Neutrophil (primary cell): Measurements from ENCODE around the gene SLC15A2.

Source experiments
- H3K27ac ChIP-seq: fragments of 200-600 bp; sonication (generic); 2 replicates; pipeline ENCODE4 v1.5.1; 2016; ENCODE audit warnings: mild to moderate bottlenecking, moderate library complexity
- H3K27me3 ChIP-seq: fragments of 200-600 bp; sonication (generic); 2 replicates; pipeline ENCODE4 v1.6.0; 2016; ENCODE audit warnings: mild to moderate bottlenecking
- H3K36me3 ChIP-seq: fragments of 200-600 bp; sonication (generic); 2 replicates; pipeline ENCODE4 v1.5.1; 2017
- H3K4me1 ChIP-seq, 2 experiments: fragments of 200-600 bp in 1 of 2; sonication (generic) in 1 of 2; 1 replicate in 1 of 2; 2 replicates in 1 of 2; pipeline versions ENCODE4 v1.5.1 to v1.6.1; 2013 to 2016; ENCODE audit warnings: low read depth in 1 of 2, low read length in 1 of 2, mild to moderate bottlenecking in 1 of 2, moderate library complexity in 1 of 2; ENCODE audit not compliant: control insufficient read depth in 1 of 2, insufficient read depth in 1 of 2
- H3K4me3 ChIP-seq, 2 experiments: fragments of 200-600 bp in 1 of 2; sonication (generic) in 1 of 2; 1 replicate in 1 of 2; 2 replicates in 1 of 2; pipeline ENCODE4 v1.5.1; 2013 to 2016; ENCODE audit warnings: low read depth in 1 of 2, low read length in 1 of 2, mild to moderate bottlenecking in 1 of 2, moderate library complexity in 1 of 2
- H3K9me3 ChIP-seq: fragments of 200-600 bp; sonication (generic); 2 replicates; pipeline ENCODE4 v1.5.1; 2016
- CTCF ChIP-seq: fragments of 200-600 bp; sonication (generic); IDR thresholded peaks from 2 replicates; pipeline ENCODE4 v1.5.1; 2016; ENCODE audit warnings: antibody characterized with exemption

The SLC15A2 gene

GRCh38 chr3:121913305-121913990 lies 19.2 kb downstream of the SLC15A2 start:
- Histone ChIP-seq H3K9me3 (no peaks in the 10 kb centered on the region), H3K4me3 (no peak overlapping the region), H3K27me3 (no peaks in the 10 kb centered on the region), H3K27ac (no peak overlapping the region), H3K36me3 (peaks cover 55% of the 10 kb centered on the region), H3K4me1 (no peaks in the 10 kb centered on the region)
- no peak for TF ChIP-seq CTCF

GRCh38 chr3:121914081-121914998 lies 20.1 kb downstream of the SLC15A2 start:
- H3K9me3 ChIP-seq = no peaks in the 10 kb centered on the region
- TF ChIP-seq CTCF = no peak

GRCh38 chr3:121916189-121916588 lies 22.0 kb downstream of the SLC15A2 start:
- Histone ChIP-seq H3K4me3 (no peak overlapping the region), H3K4me1 (no peaks in the 10 kb centered on the region), H3K27ac (no peak overlapping the region), H3K27me3 (no peaks in the 10 kb centered on the region), H3K9me3 (no peaks in the 10 kb centered on the region), H3K36me3 (peaks cover 71% of the 10 kb centered on the region)
- no peak for TF ChIP-seq CTCF

More at GRCh38 chr3:121914081-121914998, 20.1 kb downstream of the SLC15A2 start:
- H3K27ac ChIP-seq = no peak overlapping the region
- peaks cover 61% of the 10 kb centered on the region for H3K36me3 ChIP-seq
- no peaks in the 10 kb centered on the region for H3K4me1 ChIP-seq
- H3K27me3 ChIP-seq = no peaks in the 10 kb centered on the region
- H3K4me3 ChIP-seq = no peak overlapping the region

GRCh38 chr3:121918779-121919483 lies 24.7 kb downstream of the SLC15A2 start:
- Histone ChIP-seq H3K27me3 (no peaks in the 10 kb centered on the region), H3K36me3 (peaks cover 72% of the 10 kb centered on the region), H3K27ac (no peak overlapping the region), H3K4me3 (no peak overlapping the region), H3K4me1 (no peaks in the 10 kb centered on the region), H3K9me3 (no peaks in the 10 kb centered on the region)
- no peak for TF ChIP-seq CTCF

GRCh38 chr3:121924734-121925133 lies 30.5 kb downstream of the SLC15A2 start:
- H3K9me3 ChIP-seq = no peaks in the 10 kb centered on the region
- no peak overlapping the region for H3K27ac ChIP-seq
- H3K27me3 ChIP-seq = no peaks in the 10 kb centered on the region
- no peaks in the 10 kb centered on the region for H3K4me1 ChIP-seq
- no peak overlapping the region for H3K4me3 ChIP-seq
- no peak for TF ChIP-seq CTCF
- H3K36me3 ChIP-seq = peaks cover 80% of the 10 kb centered on the region
